Mesothelial cell of epicardium (in vitro differentiated cells): ENCODE results near the gene CHRM4. TPM values are rescaled to one million over a fixed set of nuclear protein-coding genes. Genes with fewer than 3 reads are reported as not detected.

Experiments used
- DNase-seq, 2 experiments: peaks; one replicate each; pipeline ENCODE4 v3.0.0; 2021; ENCODE audit warnings: low spot score in 2 of 2; ENCODE audit not compliant: unreplicated experiment in 2 of 2
- H3K27ac Mint-ChIP-seq: 2 replicates; pipeline ENCODE4 v1.8.0; 2021; ENCODE audit warnings: mixed read lengths
- H3K27me3 Mint-ChIP-seq: 2 replicates; pipeline ENCODE4 v1.8.0; 2021; ENCODE audit warnings: low read depth, mixed read lengths
- H3K36me3 Mint-ChIP-seq: 2 replicates; pipeline ENCODE4 v1.8.0; 2021; ENCODE audit warnings: mixed read lengths
- H3K4me1 Mint-ChIP-seq: 2 replicates; pipeline ENCODE4 v1.8.0; 2021; ENCODE audit warnings: mixed read lengths
- H3K4me3 Mint-ChIP-seq: 2 replicates; pipeline ENCODE4 v1.8.0; 2021; ENCODE audit warnings: mild to moderate bottlenecking, moderate library complexity, mixed read lengths
- H3K9me3 Mint-ChIP-seq: 2 replicates; pipeline ENCODE4 v1.8.0; 2021; ENCODE audit warnings: mixed read lengths
- total RNA-seq: library from RNA; stranded (reverse); gene quantifications from 3 replicates; pipeline ENCODE4 v1.2.1, GENCODE V29; 2021
- TF ChIP-seq, protein P1 (sequence below): fragments of 200-600 bp; sonication (generic); IDR thresholded peaks from one replicate; pipeline ENCODE4 v1.5.0; 2021; ENCODE audit warnings: antibody characterized with exemption; ENCODE audit not compliant: unreplicated experiment

Gene CHRM4
- total RNA-seq, 1 donor from 2014 or later, result 0.42 TPM

DNA sequence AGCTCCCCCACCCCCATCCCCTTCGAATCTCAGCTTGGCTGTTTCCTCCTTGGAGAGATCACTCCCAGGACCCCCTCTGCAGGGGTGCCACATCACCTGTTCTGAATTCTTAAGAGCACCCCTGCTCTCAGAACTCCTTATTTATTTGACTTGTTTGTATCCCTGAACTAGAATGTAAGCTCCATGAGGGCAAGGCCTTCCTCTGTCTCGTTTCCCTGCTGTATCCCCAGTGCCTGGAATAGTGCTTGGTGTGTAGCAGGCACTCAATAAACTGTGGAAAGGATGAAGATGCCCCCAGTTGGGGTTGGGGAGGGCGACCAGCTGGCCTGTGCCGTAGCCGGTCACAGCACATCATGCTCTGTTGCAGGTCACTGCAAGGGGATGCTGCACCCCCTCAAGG, 13.7 kb downstream of the CHRM4 start:
- H3K9me3 Mint-ChIP-seq, result no peaks in the 10 kb centered on the region
- H3K4me1 Mint-ChIP-seq, result peaks cover 11% of the 10 kb centered on the region
- H3K36me3 Mint-ChIP-seq, result peaks cover 9% of the 10 kb centered on the region
- DNase-seq, result no peak
- no peak overlapping the region for H3K27ac Mint-ChIP-seq
- no peaks in the 10 kb centered on the region for H3K27me3 Mint-ChIP-seq
- TF ChIP-seq, protein P1, sequence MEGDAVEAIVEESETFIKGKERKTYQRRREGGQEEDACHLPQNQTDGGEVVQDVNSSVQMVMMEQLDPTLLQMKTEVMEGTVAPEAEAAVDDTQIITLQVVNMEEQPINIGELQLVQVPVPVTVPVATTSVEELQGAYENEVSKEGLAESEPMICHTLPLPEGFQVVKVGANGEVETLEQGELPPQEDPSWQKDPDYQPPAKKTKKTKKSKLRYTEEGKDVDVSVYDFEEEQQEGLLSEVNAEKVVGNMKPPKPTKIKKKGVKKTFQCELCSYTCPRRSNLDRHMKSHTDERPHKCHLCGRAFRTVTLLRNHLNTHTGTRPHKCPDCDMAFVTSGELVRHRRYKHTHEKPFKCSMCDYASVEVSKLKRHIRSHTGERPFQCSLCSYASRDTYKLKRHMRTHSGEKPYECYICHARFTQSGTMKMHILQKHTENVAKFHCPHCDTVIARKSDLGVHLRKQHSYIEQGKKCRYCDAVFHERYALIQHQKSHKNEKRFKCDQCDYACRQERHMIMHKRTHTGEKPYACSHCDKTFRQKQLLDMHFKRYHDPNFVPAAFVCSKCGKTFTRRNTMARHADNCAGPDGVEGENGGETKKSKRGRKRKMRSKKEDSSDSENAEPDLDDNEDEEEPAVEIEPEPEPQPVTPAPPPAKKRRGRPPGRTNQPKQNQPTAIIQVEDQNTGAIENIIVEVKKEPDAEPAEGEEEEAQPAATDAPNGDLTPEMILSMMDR, result no peak
- H3K4me3 Mint-ChIP-seq, result no peak overlapping the region

DNA sequence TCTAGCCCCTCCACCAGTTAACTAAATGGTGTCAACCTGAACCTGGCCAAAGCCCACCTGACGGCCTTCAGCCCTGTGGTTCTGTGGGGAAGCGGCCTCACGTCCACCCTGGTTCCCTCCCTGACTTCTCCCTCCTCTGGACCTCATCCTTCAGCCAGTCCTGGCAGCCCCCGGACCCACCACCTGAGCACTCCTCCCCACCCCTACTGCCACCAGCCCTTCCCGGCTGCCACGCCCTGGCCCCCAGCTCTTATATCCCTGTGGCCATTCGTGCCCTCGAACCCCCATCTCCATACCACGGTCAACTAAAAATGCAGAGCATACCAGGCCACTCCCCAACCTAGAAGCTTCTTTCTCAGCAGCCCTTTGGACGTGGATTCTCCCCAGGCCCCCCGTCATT, 14.3 kb downstream of the CHRM4 start:
- Mint-ChIP-seq H3K9me3 (no peaks in the 10 kb centered on the region), H3K27me3 (no peaks in the 10 kb centered on the region), H3K36me3 (peaks cover 9% of the 10 kb centered on the region)

DNA sequence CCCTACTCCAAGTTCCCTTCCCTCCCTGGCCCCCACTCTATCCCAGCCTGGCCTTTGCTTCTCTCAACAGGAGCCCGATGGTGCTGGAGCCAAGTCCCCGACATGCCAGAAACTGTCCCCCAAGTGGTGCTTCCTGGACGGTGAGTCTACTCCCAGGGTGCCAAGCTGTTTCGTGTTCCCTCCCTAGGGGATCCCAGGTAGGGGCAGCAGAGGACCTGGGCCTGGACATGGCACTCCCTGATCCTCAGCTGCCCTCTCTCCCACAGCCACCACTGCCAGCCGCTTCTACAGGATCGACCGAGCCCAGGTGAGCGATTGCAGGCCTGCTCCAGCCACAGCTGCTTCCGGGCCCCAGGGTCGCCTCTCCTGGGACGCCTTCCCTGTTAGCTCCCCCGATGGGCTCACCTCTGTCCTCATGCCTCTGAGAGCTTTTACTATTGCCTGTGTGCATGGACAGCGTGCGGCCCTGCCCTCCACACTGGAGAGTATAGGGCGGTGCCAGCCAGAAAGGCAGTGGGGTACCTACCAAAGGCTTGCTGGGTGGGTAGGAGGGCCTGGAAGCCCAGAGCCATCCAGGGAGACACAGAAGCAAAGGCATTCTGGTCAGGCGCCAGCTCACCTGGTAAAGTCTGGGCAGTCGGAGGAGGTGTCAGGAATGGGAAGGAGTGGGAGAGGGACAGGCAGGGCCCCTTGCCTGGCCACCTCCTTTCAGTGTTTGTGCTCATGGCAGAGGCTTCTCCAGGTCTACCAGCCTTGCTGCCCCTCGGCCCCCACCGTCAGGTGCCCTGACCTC, 15.1 kb downstream of the CHRM4 start:
- TF ChIP-seq, protein P1, result no peak
- Mint-ChIP-seq H3K27ac (peak overlapping the region; percentile 16), H3K4me1 (peaks cover 6% of the 10 kb centered on the region), H3K27me3 (no peaks in the 10 kb centered on the region), H3K36me3 (peaks cover 9% of the 10 kb centered on the region), H3K4me3 (no peak overlapping the region), H3K9me3 (no peaks in the 10 kb centered on the region)
- DNase-seq, result no peak

More for the DNA sequence above, 14.3 kb downstream of the CHRM4 start:
- Mint-ChIP-seq H3K4me1 (peaks cover 9% of the 10 kb centered on the region), H3K27ac (no peak overlapping the region), H3K4me3 (no peak overlapping the region)
- no peak for DNase-seq
- TF ChIP-seq, protein P1, result no peak

DNA sequence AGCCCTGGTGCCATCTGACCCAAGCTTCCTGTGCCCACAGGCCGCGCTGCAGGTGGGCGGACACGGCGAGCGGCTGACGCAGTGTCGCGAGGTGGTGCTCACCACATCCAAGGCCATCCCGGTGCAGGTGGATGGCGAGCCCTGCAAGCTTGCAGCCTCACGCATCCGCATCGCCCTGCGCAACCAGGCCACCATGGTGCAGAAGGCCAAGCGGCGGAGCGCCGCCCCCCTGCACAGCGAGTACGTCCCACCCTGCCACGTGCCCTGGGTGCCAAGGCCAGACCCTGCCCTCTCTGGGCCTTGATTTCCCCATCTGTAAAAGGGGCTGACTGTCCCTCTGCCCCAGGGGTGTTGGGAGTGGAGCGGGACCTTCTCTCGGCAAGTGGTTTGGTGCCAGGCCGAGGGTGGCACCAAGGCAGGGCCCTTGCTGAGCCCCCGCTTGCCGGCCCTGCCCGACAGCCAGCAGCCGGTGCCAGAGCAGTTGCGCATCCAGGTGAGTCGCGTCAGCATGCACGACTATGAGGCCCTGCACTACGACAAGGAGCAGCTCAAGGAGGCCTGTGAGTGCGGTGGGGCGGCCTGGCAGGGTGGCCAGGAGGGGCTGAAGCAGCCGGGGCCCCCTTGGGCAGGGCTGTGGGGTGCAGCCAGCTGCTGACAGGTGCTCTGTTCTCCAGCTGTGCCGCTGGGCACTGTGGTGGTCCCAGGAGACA, 16.0 kb downstream of the CHRM4 start:
- DNase-seq, result no peak
- Mint-ChIP-seq H3K4me1 (peaks cover 6% of the 10 kb centered on the region), H3K27ac (no peak overlapping the region), H3K4me3 (no peak overlapping the region), H3K9me3 (no peaks in the 10 kb centered on the region), H3K36me3 (peaks cover 9% of the 10 kb centered on the region), H3K27me3 (no peaks in the 10 kb centered on the region)
- TF ChIP-seq, protein P1, result no peak

DNA sequence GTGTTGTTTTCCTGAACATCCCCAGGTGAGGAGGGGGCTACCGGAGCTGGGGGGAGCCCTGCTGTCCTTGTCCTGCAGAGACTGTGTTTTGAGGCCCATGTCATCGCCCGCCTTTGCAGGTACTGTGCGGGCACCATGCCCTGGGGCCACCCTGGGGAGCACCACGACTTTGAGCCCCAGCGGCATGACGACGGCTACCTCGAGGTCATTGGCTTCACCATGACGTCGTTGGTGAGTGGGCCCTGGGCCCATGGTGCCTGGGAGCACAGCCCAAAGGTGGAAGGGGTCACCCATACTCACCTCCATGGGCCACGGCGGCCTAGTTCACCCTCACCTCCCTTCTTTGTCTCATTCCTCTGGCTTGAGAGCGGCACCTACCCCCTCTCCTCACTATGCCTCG, 16.8 kb downstream of the CHRM4 start:
- peaks cover 7% of the 10 kb centered on the region for H3K4me1 Mint-ChIP-seq
- TF ChIP-seq, protein P1, result no peak
- no peak overlapping the region for H3K4me3 Mint-ChIP-seq
- no peak overlapping the region for H3K27ac Mint-ChIP-seq
- H3K36me3 Mint-ChIP-seq, result peaks cover 10% of the 10 kb centered on the region
- no peak for DNase-seq
- H3K9me3 Mint-ChIP-seq, result no peaks in the 10 kb centered on the region
- no peaks in the 10 kb centered on the region for H3K27me3 Mint-ChIP-seq
